Left lobe of liver (tissue), 2 donors: Measurements from ENCODE around the gene RAB3GAP2. TPM values are rescaled to one million over a fixed set of nuclear protein-coding genes. Genes with fewer than 3 reads are reported as not detected.
"Not testable (repeated sequence)": the region's sequence is repeated elsewhere in the genome, so short reads cannot be mapped to it uniquely, and the experiment has no call there.

Source experiments
- ATAC-seq: fragments of 200-7000 bp; cut with Tn5 transposase; one replicate; pipeline ENCODE4 v1.9.1; 2020; ENCODE audit warnings: mild to moderate bottlenecking, moderate library complexity
- DNase-seq: peaks from one replicate; pipeline ENCODE4 v3.0.0-alpha.2; 2020; ENCODE audit warnings: low spot score
- total RNA-seq: library from RNA; stranded (reverse); gene quantifications from one replicate; pipeline ENCODE4 v1.2.1, GENCODE V29; 2021
- donor health status: DM: no; HTN: no; CAD: no; lungs with moderate emphysema.
- donor health status: DM: no; HTN: yes; CAD: no.

Gene RAB3GAP2
- total RNA-seq, 1 donor from 2014 or later: 18.3 TPM

GRCh38 chr1:220149742-220150141 lies 122.5 kb downstream of the RAB3GAP2 start:
- DNase-seq (no peak), ATAC-seq (no peak)

GRCh38 chr1:220144051-220144450 lies 128.2 kb downstream of the RAB3GAP2 start:
- DNase-seq (no peak), ATAC-seq (no peak)

- DNase-seq (no peak), ATAC-seq (no peak)
Observed at GRCh38 chr1:220139966-220140365, 132.3 kb downstream of the RAB3GAP2 start.

GRCh38 chr1:220137019-220137786 lies 135.1 kb downstream of the RAB3GAP2 start:
- no peak for DNase-seq
- peak; percentile 60 for ATAC-seq

GRCh38 chr1:220135755-220136154 lies 136.5 kb downstream of the RAB3GAP2 start:
- DNase-seq (no peak), ATAC-seq (no peak)

- ATAC-seq: no peak
- DNase-seq: no peak
Observed at GRCh38 chr1:220129479-220130210, 142.6 kb downstream of the RAB3GAP2 start.

- no peak for DNase-seq
Observed at GRCh38 chr1:220127076-220127475, 145.2 kb downstream of the RAB3GAP2 start.

GRCh38 chr1:220124542-220124941 lies 147.7 kb downstream of the RAB3GAP2 start:
- no peak for ATAC-seq
- DNase-seq: no peak

More at GRCh38 chr1:220127076-220127475, 145.2 kb downstream of the RAB3GAP2 start:
- no peak for ATAC-seq

- no peak for DNase-seq
- ATAC-seq: no peak
Observed at GRCh38 chr1:220123889-220124288, 148.4 kb downstream of the RAB3GAP2 start.

- DNase-seq (no peak), ATAC-seq (no peak)
Observed at GRCh38 chr1:220123066-220123465, 149.2 kb downstream of the RAB3GAP2 start.

- ATAC-seq (peak; percentile 88), DNase-seq (no peak)
Observed at GRCh38 chr1:220121791-220122530, 150.3 kb downstream of the RAB3GAP2 start.

GRCh38 chr1:220119043-220119512 lies 153.2 kb downstream of the RAB3GAP2 start:
- DNase-seq: no peak
- ATAC-seq: no peak

- peak; percentile 52 for ATAC-seq
- no peak for DNase-seq
Observed at GRCh38 chr1:220113136-220113695, 159.0 kb downstream of the RAB3GAP2 start.

- not testable (repeated sequence) for ATAC-seq, DNase-seq
Observed at GRCh38 chr1:220112600-220112999, 159.7 kb downstream of the RAB3GAP2 start.

- not testable (repeated sequence) for ATAC-seq, DNase-seq
Observed at GRCh38 chr1:220110473-220110872, 161.8 kb downstream of the RAB3GAP2 start.

- no peak for ATAC-seq
Observed at GRCh38 chr1:220099826-220100225, 172.4 kb downstream of the RAB3GAP2 start.

More at GRCh38 chr1:220099826-220100225, 172.4 kb downstream of the RAB3GAP2 start:
- no peak for DNase-seq

Other genes starting within 250 kb of the RAB3GAP2 start
- 29.9 TPM for gene EPRS1, start 225.9 kb downstream of the RAB3GAP2 start, total RNA-seq
- 17.9 TPM for gene BPNT1, start 182.7 kb downstream of the RAB3GAP2 start, total RNA-seq
- 45.5 TPM for gene IARS2, start 178.3 kb downstream of the RAB3GAP2 start, total RNA-seq